ENCODE measurements around the gene SH3TC1. TPM values are rescaled to one million over a fixed set of nuclear protein-coding genes. Genes with fewer than 3 reads are reported as not detected.

SH3TC1 gene
- total RNA-seq, 4 donors from 2014 or later: 13.7 to 18.7 (median 15.2) TPM

DNA sequence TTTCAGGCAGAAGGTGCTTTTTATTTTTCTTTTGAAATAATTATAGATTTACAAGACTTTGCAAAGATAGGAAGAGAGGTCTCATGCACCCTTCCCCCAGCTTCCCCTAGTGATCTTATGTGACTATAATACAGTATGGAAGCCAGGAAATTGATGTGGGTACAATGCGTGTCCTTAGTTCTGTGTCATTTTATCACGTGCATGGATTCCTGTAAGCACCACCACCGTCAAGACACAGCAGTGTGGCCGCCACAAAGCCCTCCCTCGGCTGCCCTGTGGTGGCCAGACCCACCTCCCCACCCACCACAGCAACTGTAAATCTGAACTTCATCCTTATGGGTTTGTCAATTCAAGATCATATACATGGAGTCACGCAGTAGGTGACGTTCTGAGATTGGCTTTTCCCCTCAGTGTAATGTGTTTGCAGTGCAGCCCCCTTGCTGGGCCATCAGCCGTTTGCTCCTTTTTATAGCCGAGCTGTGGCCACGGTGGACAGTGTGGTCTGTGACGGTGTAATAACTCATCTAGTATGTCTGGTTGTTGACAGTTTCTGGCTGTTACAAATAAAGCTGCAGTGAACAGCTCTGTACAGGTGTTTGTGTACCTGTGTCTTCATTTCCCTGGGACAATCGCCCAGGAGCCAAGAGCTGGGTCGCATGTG lies 59.6 kb downstream of the SH3TC1 start:
- 71% methylated on average over 13 of the region's 13 CpGs for whole genome bisulfite sequencing
- Histone ChIP-seq H3K4me1 (peaks cover 10 to 27% (median 16%) of the 10 kb centered on the region in 4 donors), H3K27ac (replicated peaks in 1 of 4) (no peak overlapping the region), H3K4me3 (no peak overlapping the region), H3K9me3 (no peaks in the 10 kb centered on the region), H3K27me3 (no peaks in the 10 kb centered on the region), H3K36me3 (no peaks in the 10 kb centered on the region)
- DNase-seq (ENCODE audit: extremely low spot score): no peak
- TF ChIP-seq POLR2A (IDR thresholded peaks at IDR 0.05; ENCODE audit: low read depth): no peak
- no peak for TF ChIP-seq EP300 (IDR thresholded peaks at IDR 0.05)
- TF ChIP-seq, protein P1, sequence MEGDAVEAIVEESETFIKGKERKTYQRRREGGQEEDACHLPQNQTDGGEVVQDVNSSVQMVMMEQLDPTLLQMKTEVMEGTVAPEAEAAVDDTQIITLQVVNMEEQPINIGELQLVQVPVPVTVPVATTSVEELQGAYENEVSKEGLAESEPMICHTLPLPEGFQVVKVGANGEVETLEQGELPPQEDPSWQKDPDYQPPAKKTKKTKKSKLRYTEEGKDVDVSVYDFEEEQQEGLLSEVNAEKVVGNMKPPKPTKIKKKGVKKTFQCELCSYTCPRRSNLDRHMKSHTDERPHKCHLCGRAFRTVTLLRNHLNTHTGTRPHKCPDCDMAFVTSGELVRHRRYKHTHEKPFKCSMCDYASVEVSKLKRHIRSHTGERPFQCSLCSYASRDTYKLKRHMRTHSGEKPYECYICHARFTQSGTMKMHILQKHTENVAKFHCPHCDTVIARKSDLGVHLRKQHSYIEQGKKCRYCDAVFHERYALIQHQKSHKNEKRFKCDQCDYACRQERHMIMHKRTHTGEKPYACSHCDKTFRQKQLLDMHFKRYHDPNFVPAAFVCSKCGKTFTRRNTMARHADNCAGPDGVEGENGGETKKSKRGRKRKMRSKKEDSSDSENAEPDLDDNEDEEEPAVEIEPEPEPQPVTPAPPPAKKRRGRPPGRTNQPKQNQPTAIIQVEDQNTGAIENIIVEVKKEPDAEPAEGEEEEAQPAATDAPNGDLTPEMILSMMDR (IDR thresholded peaks at IDR 0.05): no peak
- TF ChIP-seq POLR2AphosphoS5 (IDR thresholded peaks at IDR 0.05): no peak
- intact Hi-C loops (cut with DNase I): no loop called here

DNA sequence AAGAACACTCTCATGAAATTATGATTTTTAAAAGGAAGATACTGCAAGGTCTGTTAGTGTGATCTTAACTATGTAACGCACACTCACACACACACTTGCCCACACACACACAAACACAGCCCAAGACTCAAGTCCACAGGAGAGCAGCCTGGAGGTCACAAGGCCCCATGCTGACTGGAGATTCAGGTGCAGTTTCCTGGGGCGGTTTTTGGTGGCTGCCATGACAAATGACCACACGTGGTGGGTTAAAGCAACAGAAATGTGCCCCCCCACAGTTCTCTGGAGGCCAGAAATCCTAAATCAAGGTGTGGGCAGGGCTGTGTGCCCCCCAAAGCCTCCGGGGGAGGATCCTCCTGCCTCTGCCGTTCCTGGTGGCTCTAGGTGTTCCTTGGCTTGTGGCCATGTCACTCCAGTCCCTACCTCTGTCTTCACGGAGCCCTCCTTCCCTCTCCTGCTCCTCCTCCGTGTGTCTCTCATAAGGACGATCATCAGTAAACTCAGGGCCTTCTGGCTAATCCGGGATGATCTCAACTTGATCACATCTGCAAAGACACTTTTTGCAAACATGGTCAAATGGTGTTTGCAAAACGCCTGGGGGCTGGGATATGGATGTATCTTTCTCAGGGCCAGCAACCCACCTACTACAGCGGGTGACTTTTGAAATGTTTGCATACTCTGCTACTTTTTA lies 60.8 kb downstream of the SH3TC1 start:
- H3K4me3 ChIP-seq: no peak overlapping the region
- H3K9me3 ChIP-seq: no peaks in the 10 kb centered on the region
- WGBS: 85% methylated on average over 10 of the region's 11 CpGs
- H3K27ac ChIP-seq (replicated peaks in 1 of 4): peak overlapping the region in 3 of 4 donors; percentile 67 to 81 (median 78)
- no peak for DNase-seq (ENCODE audit: extremely low spot score)
- TF ChIP-seq, protein P1 (IDR thresholded peaks at IDR 0.05): no peak
- TF ChIP-seq POLR2A (IDR thresholded peaks at IDR 0.05; ENCODE audit: low read depth) (no peak), POLR2AphosphoS5 (IDR thresholded peaks at IDR 0.05) (no peak), EP300 (IDR thresholded peaks at IDR 0.05) (no peak)
- intact Hi-C loops (cut with DNase I): no loop called here
- H3K27me3 ChIP-seq: no peaks in the 10 kb centered on the region
- H3K36me3 ChIP-seq: no peaks in the 10 kb centered on the region
- H3K4me1 ChIP-seq: peaks cover 10 to 27% (median 16%) of the 10 kb centered on the region in 4 donors

DNA sequence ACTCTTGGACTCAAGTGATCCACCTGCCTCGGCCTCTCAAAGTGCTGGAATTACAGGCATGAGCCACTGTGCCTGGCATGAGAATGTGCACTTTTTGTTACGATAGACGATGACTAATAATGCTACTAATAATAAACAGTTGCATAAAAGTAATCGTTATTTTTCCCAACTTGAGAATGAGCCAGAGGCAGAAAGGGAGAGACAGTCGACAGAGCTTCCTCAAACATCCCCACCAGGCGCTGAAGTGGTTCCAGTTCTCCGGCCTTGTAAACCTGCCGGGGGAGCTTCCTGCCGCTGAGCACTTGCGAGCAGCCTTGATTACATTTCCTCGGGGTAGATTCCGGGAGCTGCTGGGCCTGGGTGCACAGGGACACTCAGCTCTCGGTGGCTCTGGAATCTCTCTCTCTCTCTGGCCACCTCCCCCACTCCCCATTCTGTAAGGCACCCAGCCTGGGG lies 61.6 kb downstream of the SH3TC1 start:
- Histone ChIP-seq H3K9me3 (no peaks in the 10 kb centered on the region), H3K27me3 (no peaks in the 10 kb centered on the region), H3K4me1 (peaks cover 10 to 24% (median 16%) of the 10 kb centered on the region in 4 donors), H3K4me3 (no peak overlapping the region), H3K36me3 (no peaks in the 10 kb centered on the region), H3K27ac (replicated peaks in 1 of 4) (peak overlapping the region; percentile 67 to 81 (median 73))
- intact Hi-C loops (cut with DNase I): no loop called here
- WGBS: 13% methylated on average over 12 of the region's 13 CpGs
- no peak for DNase-seq (ENCODE audit: extremely low spot score)
- TF ChIP-seq POLR2AphosphoS5 (IDR thresholded peaks at IDR 0.05) (peak; percentile 22 to 51), EP300 (IDR thresholded peaks at IDR 0.05) (no peak)

DNA sequence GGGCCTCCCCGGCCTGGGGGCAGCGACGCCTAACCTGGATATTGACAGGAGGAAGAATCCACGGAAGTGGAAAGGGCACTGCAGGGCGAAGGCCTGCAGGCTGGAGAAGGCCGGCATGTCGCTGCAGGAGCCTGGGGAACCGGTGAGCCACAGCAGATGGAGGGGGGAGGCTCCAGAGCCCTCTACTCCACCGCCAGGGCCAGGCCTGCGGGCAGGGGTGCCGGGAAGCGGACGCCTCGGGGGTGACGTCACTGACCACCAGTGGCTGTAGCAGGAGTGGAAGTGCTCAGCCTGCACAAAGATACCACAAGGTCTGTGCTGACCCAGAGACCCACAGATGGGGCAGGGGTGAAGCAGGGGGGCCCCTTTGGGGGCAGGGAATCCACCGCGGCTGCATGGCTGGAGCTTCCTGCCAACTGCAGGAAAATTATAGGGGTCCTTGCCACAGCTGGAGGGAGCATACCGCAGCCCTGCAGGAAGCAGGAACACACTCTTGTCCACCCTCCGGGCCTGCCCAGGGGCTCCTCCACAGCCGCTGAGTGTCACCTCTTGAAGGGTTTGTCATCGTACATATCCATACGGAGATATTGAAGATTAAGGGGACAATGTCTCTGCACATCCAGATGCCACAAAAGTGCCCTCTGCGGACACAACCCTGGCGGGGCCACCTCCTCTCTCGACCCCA lies 62.9 kb downstream of the SH3TC1 start:
- Histone ChIP-seq H3K4me1 (peaks cover 16 to 23% (median 21%) of the 10 kb centered on the region in 4 donors), H3K27me3 (no peaks in the 10 kb centered on the region), H3K27ac (replicated peaks in 1 of 4) (peak overlapping the region in 1 of 4 donors; percentile 78), H3K9me3 (no peaks in the 10 kb centered on the region), H3K36me3 (no peaks in the 10 kb centered on the region), H3K4me3 (no peak overlapping the region)
- no peak for TF ChIP-seq EP300 (IDR thresholded peaks at IDR 0.05)
- TF ChIP-seq, protein P1 (IDR thresholded peaks at IDR 0.05): no peak
- no peak for TF ChIP-seq POLR2A (IDR thresholded peaks at IDR 0.05; ENCODE audit: low read depth)
- no peak for TF ChIP-seq POLR2AphosphoS5 (IDR thresholded peaks at IDR 0.05)
- no peak for DNase-seq (ENCODE audit: extremely low spot score)
- WGBS: 78% methylated on average over 15 of the region's 25 CpGs
- intact Hi-C loops (cut with DNase I): no loop called here

All from esophagus muscularis mucosa (tissue), 4 donors.